Lung (tissue), 12 donors: ENCODE measurements around the gene GRM4. TPM values are rescaled to one million over a fixed set of nuclear protein-coding genes. Genes with fewer than 3 reads are reported as not detected.

Source experiments
- ATAC-seq: fragments of 200-7000 bp; cut with Tn5 transposase; one replicate; pipeline ENCODE4 v1.9.1; 2020; ENCODE audit warnings: moderate number of reproducible peaks; ENCODE audit not compliant: insufficient read depth, low FRiP score
- DNase-seq, 3 donors: peaks; one replicate each; pipeline ENCODE4 v3.0.0-alpha.2; 2013 to 2017
- H3K27ac ChIP-seq, 2 donors: one replicate each; pipeline ENCODE4 v1.5.1; 2013; ENCODE audit warnings: mild to moderate bottlenecking in 2 of 2, moderate library complexity in 2 of 2, control low read depth in 1 of 2, inconsistent platforms in 1 of 2, low read depth in 1 of 2, low read length in 1 of 2
- H3K27me3 ChIP-seq, 3 donors: one replicate each; pipeline ENCODE4 v1.5.1; 2013; ENCODE audit warnings: low read length in 2 of 3; ENCODE audit not compliant: control insufficient read depth in 3 of 3, insufficient read depth in 3 of 3
- H3K36me3 ChIP-seq, 4 donors: one replicate each; pipeline ENCODE4 v1.5.1; 2013; ENCODE audit warnings: low read length in 4 of 4, mild to moderate bottlenecking in 1 of 4, moderate library complexity in 1 of 4; ENCODE audit not compliant: control insufficient read depth in 4 of 4, insufficient read depth in 4 of 4
- H3K4me1 ChIP-seq, 5 donors: one replicate each; pipeline ENCODE4 v1.5.1; 2013; ENCODE audit warnings: low read length in 5 of 5, mild to moderate bottlenecking in 2 of 5, moderate library complexity in 1 of 5; ENCODE audit not compliant: control insufficient read depth in 5 of 5, insufficient read depth in 5 of 5
- H3K4me3 ChIP-seq: one replicate; pipeline ENCODE4 v1.5.1; 2013; ENCODE audit warnings: mild to moderate bottlenecking, control low read depth, moderate library complexity
- H3K9ac ChIP-seq, 2 donors: one replicate each; pipeline ENCODE4 v1.5.1; 2013; ENCODE audit warnings: low read length in 2 of 2, control low read depth in 1 of 2; ENCODE audit not compliant: insufficient read depth in 1 of 2
- H3K9me3 ChIP-seq, 4 donors: one replicate each; pipeline ENCODE4 v1.5.1; 2013; ENCODE audit warnings: low read length in 3 of 4, mild to moderate bottlenecking in 1 of 4, moderate library complexity in 1 of 4; ENCODE audit not compliant: control insufficient read depth in 4 of 4, insufficient read depth in 3 of 4
- WGBS, 2 donors: extraction: QIAGEN DNeasy Blood & Tissue Kit; methylation state at CpG; one replicate each; pipeline ENCODE4 v1.1.7; 2013; 5-methylcytosine and 5-hydroxymethylcytosine counted together
- polyA plus RNA-seq, 2 donors: library from polyadenylated mRNA; stranded (reverse); fragments of 200-250 nt; gene quantifications; one replicate each; pipeline ENCODE4 v1.2.1, GENCODE V29; 2013
- total RNA-seq, 2 donors: library from RNA; depleted of rRNA in 1 of 2; stranded (reverse); fragments of >200 nt in 1 of 2; gene quantifications; one replicate each; pipeline ENCODE4 v1.2.1, GENCODE V29; 2014 to 2021
- TF ChIP-seq, protein P1 (sequence below): IDR thresholded peaks from 2 replicates; pipeline ENCODE4 v1.5.1; 2012; ENCODE audit warnings: mild to moderate bottlenecking; ENCODE audit errors: control extremely low read depth, extremely low read depth
- donor health status: control.
- donor health status: control.
- donor health status: Bipolar disorder and iron deficiency.
- donor health status: healthy.
- donor health status: DM: yes; HTN: yes; CAD: no.

The GRM4 gene
- total and polyA plus RNA-seq, 4 donors: 0.02 to 0.34 (median 0.09) TPM

DNA sequence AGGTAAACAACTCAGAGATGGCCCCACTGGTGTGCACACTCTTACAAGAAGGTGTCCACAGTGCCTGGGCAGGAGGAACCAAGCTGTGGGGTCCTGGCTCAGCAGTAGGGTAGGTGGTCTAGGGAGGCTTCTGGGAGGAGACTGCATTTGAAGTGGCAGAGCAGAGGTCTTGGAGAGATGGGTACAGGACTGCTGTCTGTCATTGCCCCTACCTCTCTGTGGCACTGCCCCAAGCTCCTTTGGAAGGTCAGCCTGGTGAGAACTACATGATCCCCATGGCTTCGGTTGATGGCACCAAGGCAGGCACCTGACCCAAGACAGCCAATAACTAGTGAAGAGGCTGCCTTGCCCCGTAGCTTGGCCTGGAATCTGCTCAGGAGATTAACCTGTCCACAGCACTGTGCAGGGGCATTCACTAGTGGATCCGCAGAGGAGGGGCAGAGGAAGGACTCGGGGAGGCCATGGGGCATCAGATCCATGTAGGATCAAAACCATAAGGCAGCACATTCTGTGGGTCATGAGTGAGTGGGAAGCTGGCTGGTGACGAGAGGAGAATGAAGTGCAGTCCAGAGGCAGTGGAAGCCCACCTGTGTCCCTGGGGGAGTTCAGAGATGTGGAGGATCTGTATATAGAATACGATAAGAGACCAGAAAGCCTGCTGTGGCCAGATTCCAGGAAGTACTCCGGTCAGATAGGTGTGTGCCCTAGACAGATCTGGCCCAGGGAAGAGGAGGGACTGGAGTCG, 162.0 kb downstream of the GRM4 start:
- DNase-seq: peak in 1 of 3 donors; percentile 7
- H3K27ac ChIP-seq: no peak overlapping the region
- no peaks in the 10 kb centered on the region for H3K36me3 ChIP-seq
- no peak overlapping the region for H3K4me3 ChIP-seq
- no peaks in the 10 kb centered on the region for H3K27me3 ChIP-seq
- no peaks in the 10 kb centered on the region for H3K9me3 ChIP-seq
- H3K4me1 ChIP-seq: peaks cover 0 to 7% (median 0%) of the 10 kb centered on the region in 5 donors
- 87 to 91% methylated on average over 8 of the region's 8 CpGs for WGBS, 2 donors
- no peak overlapping the region for H3K9ac ChIP-seq
- TF ChIP-seq, protein P1, sequence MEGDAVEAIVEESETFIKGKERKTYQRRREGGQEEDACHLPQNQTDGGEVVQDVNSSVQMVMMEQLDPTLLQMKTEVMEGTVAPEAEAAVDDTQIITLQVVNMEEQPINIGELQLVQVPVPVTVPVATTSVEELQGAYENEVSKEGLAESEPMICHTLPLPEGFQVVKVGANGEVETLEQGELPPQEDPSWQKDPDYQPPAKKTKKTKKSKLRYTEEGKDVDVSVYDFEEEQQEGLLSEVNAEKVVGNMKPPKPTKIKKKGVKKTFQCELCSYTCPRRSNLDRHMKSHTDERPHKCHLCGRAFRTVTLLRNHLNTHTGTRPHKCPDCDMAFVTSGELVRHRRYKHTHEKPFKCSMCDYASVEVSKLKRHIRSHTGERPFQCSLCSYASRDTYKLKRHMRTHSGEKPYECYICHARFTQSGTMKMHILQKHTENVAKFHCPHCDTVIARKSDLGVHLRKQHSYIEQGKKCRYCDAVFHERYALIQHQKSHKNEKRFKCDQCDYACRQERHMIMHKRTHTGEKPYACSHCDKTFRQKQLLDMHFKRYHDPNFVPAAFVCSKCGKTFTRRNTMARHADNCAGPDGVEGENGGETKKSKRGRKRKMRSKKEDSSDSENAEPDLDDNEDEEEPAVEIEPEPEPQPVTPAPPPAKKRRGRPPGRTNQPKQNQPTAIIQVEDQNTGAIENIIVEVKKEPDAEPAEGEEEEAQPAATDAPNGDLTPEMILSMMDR: no peak
- ATAC-seq: no peak

DNA sequence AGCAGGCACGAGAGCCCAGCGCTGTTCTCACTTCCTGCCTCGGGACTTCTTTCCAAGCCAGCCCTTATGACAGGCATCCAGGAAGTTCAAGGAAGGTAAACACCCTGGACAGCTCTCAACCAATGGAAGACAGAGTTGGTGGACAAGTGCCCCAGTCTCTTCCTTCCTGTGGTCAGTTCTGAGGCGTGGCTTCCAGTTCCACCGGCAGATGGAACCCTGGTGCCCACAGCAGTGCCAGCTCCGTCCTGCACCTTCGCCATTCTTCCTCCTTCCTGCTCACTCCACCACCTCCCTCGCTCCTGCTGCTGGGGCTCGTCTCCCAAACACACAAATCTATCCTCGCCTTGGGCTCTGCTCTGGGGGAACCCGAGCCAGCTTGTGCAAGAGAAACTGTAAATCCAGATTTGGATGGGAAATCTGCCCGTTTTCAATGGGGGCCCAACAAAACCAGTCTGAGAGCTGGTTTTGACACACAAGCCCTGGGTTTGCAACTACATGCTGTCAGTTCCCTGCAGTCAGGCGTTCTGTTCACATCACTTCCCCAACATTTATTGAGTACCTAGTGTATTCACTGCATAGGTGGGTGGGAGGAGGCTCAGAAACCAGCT, 162.7 kb downstream of the GRM4 start:
- Histone ChIP-seq H3K9me3 (no peaks in the 10 kb centered on the region), H3K27ac (no peak overlapping the region), H3K4me3 (no peak overlapping the region), H3K27me3 (no peaks in the 10 kb centered on the region), H3K4me1 (peaks cover 0 to 7% (median 0%) of the 10 kb centered on the region in 5 donors), H3K9ac (no peak overlapping the region), H3K36me3 (no peaks in the 10 kb centered on the region)
- 24 to 26% methylated on average over 13 of the region's 13 CpGs for WGBS, 2 donors
- DNase-seq: peak; percentile 25 to 53 (median 36)
- peak; percentile 69 for ATAC-seq
- TF ChIP-seq, protein P1: no peak

DNA sequence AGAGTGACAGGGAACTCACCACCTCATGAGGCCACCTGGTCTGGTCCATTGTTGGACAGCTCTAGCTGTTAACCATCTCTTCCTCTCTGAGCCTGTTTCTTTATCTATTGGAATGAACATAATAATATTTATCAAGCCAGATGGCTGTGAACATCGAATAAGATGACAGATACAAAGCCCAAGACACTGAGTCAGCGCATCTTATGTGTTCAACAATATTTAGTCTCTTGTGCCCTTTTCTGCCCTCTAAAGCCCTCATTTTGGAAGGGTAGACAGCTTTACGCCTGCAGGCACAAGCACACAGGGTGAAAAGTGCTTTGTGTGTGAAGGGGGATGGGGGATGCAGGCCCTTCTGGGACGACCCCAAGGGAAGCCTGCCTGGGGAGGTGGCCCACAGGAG, 164.0 kb downstream of the GRM4 start:
- 84 to 94% methylated on average over 4 of the region's 4 CpGs for WGBS, 2 donors
- DNase-seq (peak in 1 of 3 donors; percentile 6), ATAC-seq (no peak)
- H3K27me3 ChIP-seq: peaks cover 0 to 8% (median 0%) of the 10 kb centered on the region in 3 donors
- H3K36me3 ChIP-seq: no peaks in the 10 kb centered on the region
- TF ChIP-seq, protein P1: no peak
- H3K9me3 ChIP-seq: no peaks in the 10 kb centered on the region
- H3K27ac ChIP-seq: no peak overlapping the region
- no peak overlapping the region for H3K9ac ChIP-seq
- peaks cover 0 to 7% (median 0%) of the 10 kb centered on the region in 5 donors for H3K4me1 ChIP-seq
- H3K4me3 ChIP-seq: no peak overlapping the region
